Endothelial cell of coronary artery (primary cell): ENCODE measurements around the gene RDH11. TPM values are rescaled to one million over a fixed set of nuclear protein-coding genes. Genes with fewer than 3 reads are reported as not detected.

Experiments used
- total RNA-seq: library from RNA; depleted of rRNA; stranded (reverse); fragments of >200 nt; gene quantifications from 2 replicates; pipeline ENCODE4 v1.2.3, GENCODE V29; 2014

Gene RDH11, protein sequence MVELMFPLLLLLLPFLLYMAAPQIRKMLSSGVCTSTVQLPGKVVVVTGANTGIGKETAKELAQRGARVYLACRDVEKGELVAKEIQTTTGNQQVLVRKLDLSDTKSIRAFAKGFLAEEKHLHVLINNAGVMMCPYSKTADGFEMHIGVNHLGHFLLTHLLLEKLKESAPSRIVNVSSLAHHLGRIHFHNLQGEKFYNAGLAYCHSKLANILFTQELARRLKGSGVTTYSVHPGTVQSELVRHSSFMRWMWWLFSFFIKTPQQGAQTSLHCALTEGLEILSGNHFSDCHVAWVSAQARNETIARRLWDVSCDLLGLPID
- total RNA-seq, result 74.2 and 84.0 TPM in 2 replicates

DNA sequence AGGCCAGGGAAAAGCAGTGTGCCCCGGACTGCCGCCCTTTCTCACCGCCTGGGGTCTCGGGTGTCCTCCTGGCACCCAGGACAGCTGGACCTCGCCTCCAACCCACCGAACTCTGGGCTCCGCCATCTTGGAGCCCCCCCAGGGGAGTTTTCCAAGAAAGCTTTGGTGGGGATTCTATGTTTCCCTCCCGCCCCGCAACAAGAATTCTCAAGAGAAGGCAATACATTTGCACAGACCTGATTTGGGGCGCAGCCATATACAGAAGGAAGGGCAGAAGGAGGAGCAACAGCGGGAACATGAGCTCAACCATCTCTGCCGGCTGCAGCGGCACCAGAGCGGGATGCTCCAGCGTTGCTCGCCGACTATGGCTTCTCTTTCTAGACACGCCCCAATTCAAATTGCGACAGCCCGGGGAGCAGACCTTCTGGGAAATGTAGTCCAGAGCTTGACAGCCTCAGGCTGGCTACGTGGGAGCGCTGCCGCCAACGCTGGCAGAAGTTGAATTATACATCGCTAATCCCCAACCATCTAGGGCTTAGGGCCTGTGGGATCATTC, at the start of gene RDH11:
RDH11 (minus strand) TSS at position 371 of the 556 bp plus-strand sequence; CDS start at position 310, 61 bp downstream.

DNA sequence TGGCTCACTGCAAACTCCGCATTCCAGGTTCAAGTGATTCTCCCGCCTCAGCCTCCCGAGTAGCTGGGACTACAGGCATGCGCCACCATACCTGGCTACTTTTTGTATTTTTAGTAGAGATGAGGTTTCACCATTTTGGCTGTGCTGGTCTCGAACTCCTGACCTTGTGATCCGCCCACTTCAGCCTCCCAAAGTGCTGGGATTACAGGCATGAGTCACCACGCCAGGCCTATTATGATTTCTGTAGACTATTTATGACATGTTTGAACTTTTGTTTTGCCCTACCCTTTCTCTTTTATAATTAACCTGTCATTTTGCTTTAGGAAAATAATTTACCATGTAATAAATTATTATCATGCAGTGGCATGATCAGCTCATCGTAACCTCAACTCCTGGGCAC, 5.9 kb upstream of the RDH11 start, which contains the start of gene RDH12:
RDH12 (plus strand) TSS at position 395 of the 400 bp plus-strand sequence. CDS start 20,757 bp downstream, outside the sequence.

DNA sequence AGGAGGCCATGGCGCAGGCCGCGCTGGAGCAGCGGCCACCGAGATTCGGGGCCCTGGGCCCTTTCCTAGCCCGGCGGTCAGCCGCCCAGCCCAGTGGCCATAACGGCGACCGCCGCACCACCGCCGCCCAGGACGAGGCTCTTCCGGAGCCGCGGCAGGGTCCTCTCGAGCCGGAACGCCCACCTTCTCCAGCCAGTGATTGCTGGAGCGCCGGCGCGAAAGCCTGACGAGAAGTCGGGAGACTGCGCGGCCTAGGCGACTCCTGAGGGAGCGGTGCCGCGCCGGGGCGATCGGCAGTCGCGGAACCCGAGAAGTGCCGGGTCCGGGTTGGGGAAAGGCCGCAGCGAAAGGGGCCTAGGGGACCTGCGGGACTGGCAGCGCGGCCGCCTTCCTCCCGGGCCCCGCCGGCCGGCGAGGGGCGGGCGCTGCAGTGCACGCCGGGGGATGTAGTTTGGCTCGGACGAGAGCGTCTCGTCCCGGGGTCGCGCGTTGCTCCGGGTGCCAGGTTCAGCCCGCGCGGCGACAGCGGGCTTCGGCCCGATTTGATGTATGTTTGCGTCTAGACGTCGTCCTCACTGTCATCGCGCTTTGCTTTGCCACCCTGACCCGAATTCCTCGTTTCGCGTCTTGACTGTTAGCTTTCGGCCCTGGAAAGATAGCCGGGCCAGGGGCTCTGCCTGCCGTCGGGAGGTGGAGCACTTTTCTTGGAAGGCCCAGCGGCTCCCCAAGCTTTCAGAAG, 20.9 kb downstream of the RDH11 start, which contains the start of gene VTI1B:
VTI1B (minus strand) TSS at position 153 of the 739 bp plus-strand sequence; CDS start at position 10, 143 bp downstream.

Other genes starting within 250 kb of the RDH11 start
- gene TMEM229B, start 207.0 kb downstream of the RDH11 start, total RNA-seq, result under 0.01 and 0.19 TPM in 2 replicates
- 0.27 and 0.38 TPM in 2 replicates for gene PLEKHH1, start 162.5 kb downstream of the RDH11 start, total RNA-seq
- 6.8 and 8.0 TPM in 2 replicates for gene PIGH, start 95.5 kb downstream of the RDH11 start, total RNA-seq
- 15.1 and 22.9 TPM in 2 replicates for gene ARG2, start 75.8 kb downstream of the RDH11 start, total RNA-seq
- gene VTI1B, start 21.1 kb downstream of the RDH11 start, total RNA-seq, result 51.8 and 75.7 TPM in 2 replicates
- gene RDH12, start 6.1 kb upstream of the RDH11 start, total RNA-seq, result not detected in 2 replicates
- 13.4 and 15.3 TPM in 2 replicates for gene ZFYVE26, start 120.8 kb upstream of the RDH11 start, total RNA-seq
- 11.4 and 12.8 TPM in 2 replicates for gene RAD51B, start 124.0 kb upstream of the RDH11 start, total RNA-seq